Muscle layer of duodenum (tissue), 2 donors: Measurements from ENCODE around the gene APOC1.
"Not testable (repeated sequence)": the region's sequence is repeated elsewhere in the genome, so short reads cannot be mapped to it uniquely, and the experiment has no call there.

ENCODE experiments used
- H3K27ac ChIP-seq: one replicate; pipeline ENCODE4 v1.7.0; 2013; ENCODE audit warnings: mild to moderate bottlenecking, low read length
- H3K27me3 ChIP-seq: one replicate; pipeline ENCODE4 v1.7.0; 2013; ENCODE audit warnings: low read depth, mild to moderate bottlenecking, control low read depth, low read length
- H3K36me3 ChIP-seq, 2 donors: one replicate each; pipeline ENCODE4 v1.7.0; 2013; ENCODE audit warnings: low read length in 2 of 2, control low read depth in 1 of 2, mild to moderate bottlenecking in 1 of 2; ENCODE audit not compliant: insufficient read depth in 2 of 2, control insufficient read depth in 1 of 2
- H3K4me1 ChIP-seq, 2 donors: one replicate each; pipeline ENCODE4 v1.7.0; 2013; ENCODE audit warnings: low read length in 2 of 2, mild to moderate bottlenecking in 2 of 2, control low read depth in 1 of 2, moderate library complexity in 1 of 2; ENCODE audit not compliant: insufficient read depth in 2 of 2, control insufficient read depth in 1 of 2
- H3K4me3 ChIP-seq, 2 donors: one replicate each; pipeline ENCODE4 v1.7.0; 2013; ENCODE audit warnings: low read length in 2 of 2, low read depth in 1 of 2, mild to moderate bottlenecking in 1 of 2
- H3K9me3 ChIP-seq, 2 donors: one replicate each; pipeline ENCODE4 v1.7.0; 2013; ENCODE audit warnings: low read length in 2 of 2, control low read depth in 1 of 2, mild to moderate bottlenecking in 1 of 2; ENCODE audit not compliant: control insufficient read depth in 1 of 2
- donor health status: healthy.

Gene APOC1

GRCh38 chr19:44925114-44925891 is 10.9 kb downstream of the APOC1 start:
- Histone ChIP-seq H3K36me3 (no peaks in the 10 kb centered on the region), H3K4me3 (no peak overlapping the region), H3K27ac (no peak overlapping the region)

GRCh38 chr19:44926245-44927077 is 12.1 kb downstream of the APOC1 start:
- not testable (repeated sequence) for H3K27ac ChIP-seq, H3K27me3 ChIP-seq, H3K36me3 ChIP-seq, H3K4me1 ChIP-seq, H3K9me3 ChIP-seq
- peak overlapping the region in 1 of 2 donors; percentile 47 for H3K4me3 ChIP-seq

More at GRCh38 chr19:44925114-44925891, 10.9 kb downstream of the APOC1 start:
- Histone ChIP-seq H3K9me3 (no peaks in the 10 kb centered on the region), H3K27me3 (no peaks in the 10 kb centered on the region), H3K4me1 (no peaks in the 10 kb centered on the region)

GRCh38 chr19:44927746-44928145 is 13.3 kb downstream of the APOC1 start:
- Histone ChIP-seq H3K27me3 (no peaks in the 10 kb centered on the region), H3K9me3 (no peaks in the 10 kb centered on the region), H3K4me3 (no peak overlapping the region), H3K36me3 (no peaks in the 10 kb centered on the region), H3K27ac (no peak overlapping the region), H3K4me1 (no peaks in the 10 kb centered on the region)

- Histone ChIP-seq H3K9me3 (no peaks in the 10 kb centered on the region), H3K4me1 (no peaks in the 10 kb centered on the region), H3K36me3 (no peaks in the 10 kb centered on the region), H3K27me3 (no peaks in the 10 kb centered on the region), H3K4me3 (no peak overlapping the region), H3K27ac (no peak overlapping the region)
Measured at GRCh38 chr19:44930088-44930487, 15.7 kb downstream of the APOC1 start.

GRCh38 chr19:44931541-44931940 is 17.1 kb downstream of the APOC1 start:
- no peak overlapping the region for H3K27ac ChIP-seq
- no peaks in the 10 kb centered on the region for H3K36me3 ChIP-seq
- no peaks in the 10 kb centered on the region for H3K27me3 ChIP-seq
- no peaks in the 10 kb centered on the region for H3K9me3 ChIP-seq
- no peaks in the 10 kb centered on the region for H3K4me1 ChIP-seq
- H3K4me3 ChIP-seq, result no peak overlapping the region

GRCh38 chr19:44939668-44940067 is 25.3 kb downstream of the APOC1 start:
- Histone ChIP-seq H3K9me3 (no peaks in the 10 kb centered on the region), H3K36me3 (no peaks in the 10 kb centered on the region), H3K27ac (no peak overlapping the region), H3K4me3 (no peak overlapping the region), H3K27me3 (no peaks in the 10 kb centered on the region), H3K4me1 (no peaks in the 10 kb centered on the region)

GRCh38 chr19:44942067-44942571 is 27.7 kb downstream of the APOC1 start, which contains the start of gene APOC4:
TSS of gene APOC4 (plus strand) at chr19:44942237. CDS start at chr19:44942278, 41 bp downstream.
- H3K4me1 ChIP-seq, result no peaks in the 10 kb centered on the region
- H3K4me3 ChIP-seq, result no peak within 1 kb of the TSS
- H3K27ac ChIP-seq, result no peak within 1 kb of the TSS
- H3K9me3 ChIP-seq, result no peaks in the 10 kb centered on the region
- no peaks in the 10 kb centered on the region for H3K36me3 ChIP-seq
- H3K27me3 ChIP-seq, result no peaks in the 10 kb centered on the region

GRCh38 chr19:44943801-44944249 is 29.4 kb downstream of the APOC1 start:
- Histone ChIP-seq H3K4me1 (no peaks in the 10 kb centered on the region), H3K36me3 (no peaks in the 10 kb centered on the region), H3K9me3 (no peaks in the 10 kb centered on the region), H3K4me3 (no peak overlapping the region), H3K27ac (no peak overlapping the region), H3K27me3 (no peaks in the 10 kb centered on the region)

- Histone ChIP-seq H3K9me3 (no peaks in the 10 kb centered on the region), H3K4me3 (no peak overlapping the region), H3K4me1 (peaks cover 0 to 4% of the 10 kb centered on the region in 2 donors), H3K27ac (no peak overlapping the region), H3K36me3 (peaks cover 0 to 14% of the 10 kb centered on the region in 2 donors), H3K27me3 (no peaks in the 10 kb centered on the region)
Measured at GRCh38 chr19:44947041-44947581, 32.7 kb downstream of the APOC1 start.

GRCh38 chr19:44948237-44948636 is 33.8 kb downstream of the APOC1 start:
- H3K27ac ChIP-seq, result no peak overlapping the region
- no peaks in the 10 kb centered on the region for H3K27me3 ChIP-seq
- H3K36me3 ChIP-seq, result peaks cover 0 to 14% of the 10 kb centered on the region in 2 donors
- no peak overlapping the region for H3K4me3 ChIP-seq
- H3K9me3 ChIP-seq, result no peaks in the 10 kb centered on the region
- H3K4me1 ChIP-seq, result peaks cover 0 to 4% of the 10 kb centered on the region in 2 donors

- Histone ChIP-seq H3K36me3 (peaks cover 0 to 14% of the 10 kb centered on the region in 2 donors), H3K27me3 (no peaks in the 10 kb centered on the region), H3K4me1 (peaks cover 0 to 10% of the 10 kb centered on the region in 2 donors), H3K27ac (no peak overlapping the region), H3K9me3 (no peaks in the 10 kb centered on the region), H3K4me3 (no peak overlapping the region)
Measured at GRCh38 chr19:44948763-44949374, 34.5 kb downstream of the APOC1 start.
